ENCODE data around the gene MTM1.

- TF ChIP-seq TAF1 (IDR thresholded peaks at IDR 0.05; ENCODE audit: borderline replicate concordance, insufficient read depth, low read length) (no peak), POLR2AphosphoS5 (IDR thresholded peaks at IDR 0.05; ENCODE audit: low read depth, low read length) (no peak), REST (IDR thresholded peaks at IDR 0.05; ENCODE audit: insufficient read depth in 1 of 2, low read depth in 2 of 2, low read length in 2 of 2) (no peak), SIN3A (IDR thresholded peaks at IDR 0.05; ENCODE audit: borderline replicate concordance, insufficient read depth, low read length) (no peak)
Observed at GRCh38 chrX:150558424-150558823, 10.0 kb upstream of the MTM1 start.

Data from PFSK-1 (cell line).